Stimulated activated naive B cell treated with anti-CD40 and anti-IgM and Interleukin-4, amounts not matched to agents 10 μg/mL and 1 μg/mL and 100 μg/mL, for 72 hours (primary cell): Measurements from ENCODE around the gene EEF1AKMT1.

Experiments
- ATAC-seq, 2 donors: fragments of 150-1000 bp; cut with Tn5 transposase; replicated peaks; 2 replicates each; pipeline ENCODE4 v1.10.0; 2021; ENCODE audit warnings: moderate library complexity in 1 of 2
- DNase-seq: peaks from one replicate; pipeline ENCODE4 v3.0.0; 2021
- H3K27ac Mint-ChIP-seq: one replicate; pipeline ENCODE4 v1.8.0; 2022; ENCODE audit warnings: mild to moderate bottlenecking, mixed read lengths
- H3K27me3 Mint-ChIP-seq, 2 donors: one replicate each; pipeline ENCODE4 v1.8.0; 2022; ENCODE audit warnings: mixed read lengths in 2 of 2
- H3K36me3 Mint-ChIP-seq, 2 donors: one replicate each; pipeline ENCODE4 v1.8.0; 2022; ENCODE audit warnings: mixed read lengths in 2 of 2, mild to moderate bottlenecking in 1 of 2
- H3K4me1 Mint-ChIP-seq, 2 donors: one replicate each; pipeline ENCODE4 v1.8.0; 2022; ENCODE audit warnings: mixed read lengths in 2 of 2, mild to moderate bottlenecking in 1 of 2
- H3K4me3 Mint-ChIP-seq, 2 donors: one replicate each; pipeline ENCODE4 v1.8.0; 2022; ENCODE audit warnings: mild to moderate bottlenecking in 2 of 2, mixed read lengths in 2 of 2, moderate library complexity in 1 of 2
- H3K9me3 Mint-ChIP-seq, 2 donors: one replicate each; pipeline ENCODE4 v1.8.0; 2022; ENCODE audit warnings: mixed read lengths in 2 of 2, mild to moderate bottlenecking in 1 of 2

EEF1AKMT1 gene

DNA sequence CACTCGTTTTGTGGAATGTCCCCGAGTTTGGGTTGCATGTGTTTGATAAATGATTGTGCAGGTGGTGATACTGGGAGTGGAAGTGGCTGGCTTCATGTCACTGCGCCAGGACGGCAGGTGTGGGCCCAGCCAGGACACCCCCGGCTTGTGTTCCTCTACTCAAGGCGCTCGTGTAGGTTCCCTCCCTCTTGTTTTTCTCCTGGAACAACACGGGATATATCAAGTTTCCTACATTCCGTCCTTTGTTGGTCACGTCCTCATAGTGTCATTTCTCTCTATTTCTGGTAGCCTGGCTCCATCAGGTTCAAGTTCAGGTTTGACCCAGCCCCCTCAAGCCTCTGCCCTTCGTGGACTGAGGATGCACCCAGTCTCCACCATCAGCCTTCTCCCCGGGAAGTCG lies 54.0 kb downstream of the EEF1AKMT1 start:
- H3K27ac Mint-ChIP-seq: no peak overlapping the region
- DNase-seq: no peak
- H3K36me3 Mint-ChIP-seq: no peaks in the 10 kb centered on the region
- H3K4me1 Mint-ChIP-seq: peaks cover 4 to 14% of the 10 kb centered on the region in 2 donors
- peaks cover 0 to 6% of the 10 kb centered on the region in 2 donors for H3K27me3 Mint-ChIP-seq
- ATAC-seq: no peak
- no peaks in the 10 kb centered on the region for H3K9me3 Mint-ChIP-seq
- no peak overlapping the region for H3K4me3 Mint-ChIP-seq

DNA sequence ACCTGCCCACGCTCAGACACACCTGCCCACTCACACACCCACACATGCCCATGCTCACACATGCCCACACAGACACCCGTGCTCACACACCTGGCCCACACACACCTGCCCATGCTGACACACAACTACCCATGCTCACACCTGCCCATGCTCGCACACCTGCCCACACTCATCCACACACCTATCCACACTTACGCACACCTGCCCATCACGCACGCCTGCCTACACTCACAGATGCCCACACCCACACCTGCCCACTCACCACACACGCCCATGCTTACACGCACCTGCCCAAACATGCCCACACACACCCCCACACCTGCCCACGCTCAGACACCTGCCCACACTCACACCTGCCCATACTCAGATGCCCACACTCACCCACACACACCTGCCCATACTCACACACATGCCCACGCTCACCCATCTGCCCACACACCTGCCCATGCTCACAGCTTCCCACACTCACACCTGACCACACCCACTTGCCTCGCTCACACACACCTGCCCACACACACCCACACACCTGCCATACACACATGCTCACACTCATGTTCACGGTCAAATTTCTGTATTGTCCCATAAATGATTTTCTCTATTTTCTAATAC lies 54.7 kb downstream of the EEF1AKMT1 start:
- ATAC-seq: no peak
- Mint-ChIP-seq H3K4me3 (no peak overlapping the region), H3K27me3 (peaks cover 6 to 7% of the 10 kb centered on the region in 2 donors), H3K36me3 (no peaks in the 10 kb centered on the region), H3K27ac (no peak overlapping the region), H3K9me3 (no peaks in the 10 kb centered on the region), H3K4me1 (peaks cover 4 to 14% of the 10 kb centered on the region in 2 donors)
- DNase-seq: no peak

- H3K27ac Mint-ChIP-seq: no peak overlapping the region
- peaks cover 12 to 19% of the 10 kb centered on the region in 2 donors for H3K27me3 Mint-ChIP-seq
- H3K4me1 Mint-ChIP-seq: peaks cover 6 to 17% of the 10 kb centered on the region in 2 donors
- H3K36me3 Mint-ChIP-seq: no peaks in the 10 kb centered on the region
- H3K9me3 Mint-ChIP-seq: no peaks in the 10 kb centered on the region
- no peak for ATAC-seq
- no peak overlapping the region for H3K4me3 Mint-ChIP-seq
- DNase-seq: no peak
Observed at GRCh38 chr13:20717581-20718542, 55.9 kb downstream of the EEF1AKMT1 start.

GRCh38 chr13:20716951-20717350 lies 56.8 kb downstream of the EEF1AKMT1 start:
- Mint-ChIP-seq H3K27ac (no peak overlapping the region), H3K36me3 (no peaks in the 10 kb centered on the region), H3K4me1 (peaks cover 8 to 20% of the 10 kb centered on the region in 2 donors), H3K9me3 (no peaks in the 10 kb centered on the region), H3K27me3 (peaks cover 17 to 25% of the 10 kb centered on the region in 2 donors), H3K4me3 (no peak overlapping the region)
- ATAC-seq: no peak
- DNase-seq: no peak

DNA sequence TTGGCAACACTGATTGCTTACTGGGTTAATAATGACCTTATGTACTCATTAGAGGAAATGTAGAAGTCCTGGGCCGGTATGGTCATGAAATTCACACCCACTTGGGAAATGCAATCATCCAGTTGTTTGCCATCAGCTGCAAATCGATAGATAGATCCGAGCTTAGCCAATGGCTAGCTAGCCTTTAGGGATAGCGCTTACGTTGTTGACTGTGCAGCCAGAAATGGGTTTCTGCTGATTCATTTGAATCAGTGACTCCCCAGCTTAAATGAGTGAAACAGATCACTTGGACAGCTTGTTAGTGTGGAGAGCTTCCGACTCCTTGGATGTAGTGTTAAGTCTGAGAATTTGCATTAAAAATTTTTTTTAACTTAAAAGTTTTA lies 58.4 kb downstream of the EEF1AKMT1 start:
- Mint-ChIP-seq H3K4me1 (peaks cover 6 to 10% of the 10 kb centered on the region in 2 donors), H3K27me3 (peaks cover 18 to 30% of the 10 kb centered on the region in 2 donors), H3K27ac (no peak overlapping the region), H3K36me3 (no peaks in the 10 kb centered on the region), H3K4me3 (no peak overlapping the region), H3K9me3 (no peaks in the 10 kb centered on the region)
- ATAC-seq (no peak), DNase-seq (no peak)

GRCh38 chr13:20714563-20715329 lies 59.0 kb downstream of the EEF1AKMT1 start:
- Mint-ChIP-seq H3K27me3 (peaks cover 18 to 30% of the 10 kb centered on the region in 2 donors), H3K27ac (no peak overlapping the region), H3K4me1 (peaks cover 6 to 10% of the 10 kb centered on the region in 2 donors), H3K4me3 (no peak overlapping the region), H3K9me3 (no peaks in the 10 kb centered on the region), H3K36me3 (no peaks in the 10 kb centered on the region)
- ATAC-seq (no peak), DNase-seq (no peak)

DNA sequence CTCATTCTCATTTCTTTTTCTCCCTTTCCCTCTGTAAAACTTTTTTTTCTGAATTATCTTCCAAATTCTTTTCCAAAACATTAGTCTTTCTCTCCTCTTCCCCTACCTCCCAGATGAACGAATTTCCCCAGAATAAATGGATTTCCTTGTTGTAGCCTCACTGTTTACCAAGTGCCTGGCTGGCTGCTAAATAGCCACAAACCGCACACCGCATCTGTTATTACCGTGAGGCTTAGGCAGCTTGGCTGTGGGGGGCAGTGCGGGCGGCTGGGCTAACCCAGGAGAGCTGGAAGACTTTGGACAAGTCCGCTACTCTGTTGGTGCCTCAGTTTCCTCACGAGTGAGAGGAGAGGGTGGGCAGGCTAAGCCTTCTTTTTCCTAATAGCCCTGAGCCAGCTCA lies 59.6 kb downstream of the EEF1AKMT1 start:
- Mint-ChIP-seq H3K36me3 (no peaks in the 10 kb centered on the region), H3K9me3 (no peaks in the 10 kb centered on the region), H3K4me1 (peaks cover 6 to 10% of the 10 kb centered on the region in 2 donors), H3K27me3 (peaks cover 18 to 30% of the 10 kb centered on the region in 2 donors), H3K4me3 (no peak overlapping the region), H3K27ac (no peak overlapping the region)
- DNase-seq: no peak
- no peak for ATAC-seq

DNA sequence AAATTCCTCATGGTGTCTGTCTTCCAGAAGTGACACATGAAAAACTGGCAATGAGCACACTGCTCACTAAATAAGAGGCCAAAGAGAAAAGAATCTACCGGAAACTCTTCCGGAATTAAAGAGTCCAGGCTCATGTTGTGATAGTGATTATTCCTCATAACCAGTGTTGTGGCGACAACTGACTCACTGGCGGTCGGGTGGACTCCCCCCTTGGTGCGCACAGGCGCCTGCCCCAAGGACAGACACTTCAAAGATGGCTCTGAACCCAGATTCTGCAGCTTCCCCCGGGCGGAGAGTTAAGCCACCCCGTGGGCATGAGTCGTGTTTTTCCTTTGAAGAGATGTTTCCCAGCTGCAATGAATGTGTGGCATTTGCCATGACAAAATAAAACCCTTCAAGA lies 60.0 kb downstream of the EEF1AKMT1 start:
- DNase-seq (no peak), ATAC-seq (no peak)
- no peak overlapping the region for H3K4me3 Mint-ChIP-seq
- peaks cover 6 to 10% of the 10 kb centered on the region in 2 donors for H3K4me1 Mint-ChIP-seq
- no peaks in the 10 kb centered on the region for H3K9me3 Mint-ChIP-seq
- no peaks in the 10 kb centered on the region for H3K36me3 Mint-ChIP-seq
- no peak overlapping the region for H3K27ac Mint-ChIP-seq
- peaks cover 18 to 30% of the 10 kb centered on the region in 2 donors for H3K27me3 Mint-ChIP-seq

GRCh38 chr13:20713014-20713376 lies 60.8 kb downstream of the EEF1AKMT1 start:
- peaks cover 6 to 10% of the 10 kb centered on the region in 2 donors for H3K4me1 Mint-ChIP-seq
- no peak for ATAC-seq
- H3K36me3 Mint-ChIP-seq: no peaks in the 10 kb centered on the region
- no peak overlapping the region for H3K27ac Mint-ChIP-seq
- peaks cover 18 to 30% of the 10 kb centered on the region in 2 donors for H3K27me3 Mint-ChIP-seq
- no peaks in the 10 kb centered on the region for H3K9me3 Mint-ChIP-seq
- no peak for DNase-seq
- no peak overlapping the region for H3K4me3 Mint-ChIP-seq

GRCh38 chr13:20711301-20712044 lies 62.3 kb downstream of the EEF1AKMT1 start:
- Mint-ChIP-seq H3K9me3 (no peaks in the 10 kb centered on the region), H3K36me3 (peaks cover 0 to 2% of the 10 kb centered on the region in 2 donors), H3K4me1 (peaks cover 6 to 10% of the 10 kb centered on the region in 2 donors), H3K4me3 (no peak overlapping the region), H3K27me3 (peaks cover 18 to 30% of the 10 kb centered on the region in 2 donors), H3K27ac (no peak overlapping the region)
- DNase-seq (no peak), ATAC-seq (no peak)

GRCh38 chr13:20709782-20710181 lies 64.0 kb downstream of the EEF1AKMT1 start:
- Mint-ChIP-seq H3K36me3 (peaks cover 0 to 2% of the 10 kb centered on the region in 2 donors), H3K9me3 (peaks cover 2 to 3% of the 10 kb centered on the region in 2 donors), H3K4me1 (peaks cover 6 to 10% of the 10 kb centered on the region in 2 donors), H3K27me3 (peaks cover 18 to 30% of the 10 kb centered on the region in 2 donors), H3K27ac (no peak overlapping the region), H3K4me3 (no peak overlapping the region)
- DNase-seq: no peak
- ATAC-seq: no peak

DNA sequence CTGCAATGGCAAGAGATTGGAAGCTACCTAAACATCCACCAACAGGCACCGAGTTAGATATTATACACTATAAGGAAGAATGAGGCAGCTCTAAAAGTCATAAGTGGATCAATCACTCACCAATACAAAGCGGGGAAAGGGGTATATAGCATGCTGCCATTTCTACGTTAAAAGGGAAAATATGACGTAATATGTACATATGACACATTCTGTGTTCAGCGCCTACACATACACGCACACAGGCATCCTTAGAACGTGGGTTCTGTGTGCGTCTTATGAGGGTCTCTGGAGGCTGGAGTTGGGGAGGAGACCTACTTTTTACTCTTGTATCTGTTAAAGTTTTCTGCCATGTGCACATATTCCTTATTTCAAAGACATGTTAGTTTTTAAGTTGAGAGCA lies 64.4 kb downstream of the EEF1AKMT1 start:
- ATAC-seq: no peak
- Mint-ChIP-seq H3K4me1 (peaks cover 7 to 14% of the 10 kb centered on the region in 2 donors), H3K36me3 (peaks cover 0 to 2% of the 10 kb centered on the region in 2 donors), H3K9me3 (peaks cover 2 to 3% of the 10 kb centered on the region in 2 donors), H3K27ac (no peak overlapping the region), H3K4me3 (no peak overlapping the region), H3K27me3 (peaks cover 18 to 26% of the 10 kb centered on the region in 2 donors)
- no peak for DNase-seq

DNA sequence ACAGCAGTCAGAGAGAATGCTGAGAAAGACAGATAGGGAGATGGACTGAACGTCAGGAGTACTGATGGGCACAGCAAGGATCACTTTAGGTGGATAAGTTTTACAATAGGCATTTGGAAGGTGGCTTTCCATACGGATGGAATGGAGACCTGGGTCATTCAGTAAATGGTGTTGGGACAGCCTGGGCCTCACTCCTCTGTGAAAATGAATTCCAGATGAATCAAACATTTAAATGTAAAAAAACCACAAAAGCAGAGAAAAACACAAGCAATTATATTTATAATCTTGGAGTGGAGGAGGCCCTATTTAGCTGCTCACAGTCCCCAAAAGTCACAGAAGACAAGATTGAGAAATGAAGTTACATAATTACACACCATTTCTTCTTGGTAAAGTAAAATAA lies 65.5 kb downstream of the EEF1AKMT1 start:
- DNase-seq (no peak), ATAC-seq (no peak)
- Mint-ChIP-seq H3K36me3 (peaks cover 0 to 3% of the 10 kb centered on the region in 2 donors), H3K27ac (no peak overlapping the region), H3K4me3 (no peak overlapping the region), H3K27me3 (peaks cover 14 to 15% of the 10 kb centered on the region in 2 donors), H3K4me1 (peaks cover 8 to 17% of the 10 kb centered on the region in 2 donors), H3K9me3 (peaks cover 2 to 3% of the 10 kb centered on the region in 2 donors)
